Measurements from ENCODE around the gene KANK4.

KANK4 gene

GRCh38 chr1:62212411-62212810 is 106.8 kb downstream of the KANK4 start:
- no peak for DNase-seq (ENCODE audit: low read depth in 2 of 3, low spot score in 2 of 3)

DNA sequence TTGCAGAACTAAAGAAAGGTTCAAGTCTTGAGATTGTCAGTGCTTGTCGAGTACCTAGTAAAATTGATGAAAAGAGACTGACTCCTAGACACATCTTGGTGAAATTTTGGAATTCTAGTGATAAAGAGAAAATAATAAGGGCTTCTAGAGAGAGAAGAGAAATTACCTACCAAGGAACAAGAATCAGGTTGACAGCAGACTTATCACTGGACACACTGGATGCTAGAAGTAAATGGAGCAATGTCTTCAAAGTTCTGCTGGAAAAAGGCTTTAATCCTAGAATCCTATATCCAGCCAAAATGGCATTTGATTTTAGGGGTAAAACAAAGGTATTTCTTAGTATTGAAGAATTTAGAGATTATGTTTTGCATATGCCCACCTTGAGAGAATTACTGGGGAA is 108.3 kb downstream of the KANK4 start:
- DNase-seq (ENCODE audit: low read depth in 2 of 3, low spot score in 2 of 3), result no peak

DNA sequence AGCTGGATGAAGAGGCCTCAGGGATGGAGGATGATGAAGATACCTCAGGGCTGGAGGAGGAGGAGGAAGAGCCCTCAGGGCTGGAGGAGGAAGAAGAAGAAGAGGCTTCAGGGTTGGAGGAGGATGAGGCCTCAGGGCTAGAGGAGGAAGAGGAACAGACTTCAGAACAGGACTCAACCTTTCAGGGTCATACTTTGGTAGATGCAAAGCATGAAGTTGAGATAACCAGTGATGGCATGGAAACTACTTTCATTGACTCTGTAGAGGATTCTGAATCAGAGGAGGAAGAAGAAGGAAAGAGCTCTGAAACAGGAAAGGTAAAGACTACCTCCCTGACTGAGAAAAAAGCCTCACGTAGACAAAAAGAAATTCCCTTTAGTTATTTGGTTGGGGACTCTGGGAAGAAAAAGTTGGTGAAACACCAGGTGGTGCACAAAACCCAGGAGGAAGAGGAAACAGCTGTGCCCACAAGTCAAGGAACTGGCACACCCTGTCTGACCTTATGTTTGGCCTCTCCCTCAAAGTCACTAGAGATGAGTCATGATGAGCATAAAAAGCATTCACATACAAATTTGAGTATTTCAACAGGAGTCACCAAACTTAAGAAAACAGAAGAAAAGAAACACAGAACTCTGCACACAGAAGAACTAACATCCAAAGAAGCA is 109.2 kb downstream of the KANK4 start:
- DNase-seq (ENCODE audit: low read depth in 2 of 3, low spot score in 2 of 3), result no peak

DNA sequence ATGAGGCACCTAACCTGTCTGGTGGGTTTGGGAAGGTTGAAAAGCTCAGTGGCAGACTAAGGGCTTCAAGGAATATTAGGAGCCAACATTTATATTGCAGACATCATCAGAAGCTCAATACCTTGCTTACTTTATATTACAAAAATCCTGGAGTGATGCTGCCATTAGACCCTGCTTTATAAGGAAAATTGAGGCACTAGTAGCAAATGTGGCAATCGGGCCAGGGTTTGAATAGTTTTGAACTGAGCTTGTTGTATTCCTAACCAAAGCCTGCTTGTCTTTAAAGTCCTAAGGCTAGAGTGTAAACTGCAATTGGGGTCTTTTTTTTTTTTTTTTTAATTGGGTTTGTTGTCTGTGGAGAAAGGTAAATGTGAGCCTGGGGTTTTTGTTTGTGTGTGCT is 110.3 kb downstream of the KANK4 start:
- DNase-seq (ENCODE audit: low read depth in 2 of 3, low spot score in 2 of 3), result no peak

DNA sequence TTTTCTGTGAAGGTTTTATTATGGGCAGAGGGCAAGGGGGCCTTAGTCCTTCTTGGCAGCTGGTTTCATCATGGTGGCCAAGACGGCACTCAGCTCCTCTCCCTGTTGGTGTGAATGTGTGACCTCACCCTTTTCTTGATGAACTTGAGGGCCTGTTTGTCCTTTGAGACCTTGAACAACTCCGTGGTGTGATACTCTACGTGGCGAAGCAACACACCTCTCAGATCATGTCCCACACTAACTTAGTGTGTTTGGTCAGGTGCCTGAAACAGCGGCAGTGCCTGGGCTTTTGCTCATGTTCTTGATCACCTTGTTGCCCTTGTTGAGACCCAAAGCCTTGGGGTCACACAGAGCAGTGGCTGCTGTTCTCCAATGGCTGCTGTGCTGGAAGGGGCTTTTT is 111.1 kb downstream of the KANK4 start:
- DNase-seq (ENCODE audit: low read depth in 2 of 3, low spot score in 2 of 3), result no peak

- no peak for DNase-seq (ENCODE audit: low read depth in 2 of 3, low spot score in 2 of 3)
Observed at GRCh38 chr1:62207187-62207586, 112.0 kb downstream of the KANK4 start.

DNA sequence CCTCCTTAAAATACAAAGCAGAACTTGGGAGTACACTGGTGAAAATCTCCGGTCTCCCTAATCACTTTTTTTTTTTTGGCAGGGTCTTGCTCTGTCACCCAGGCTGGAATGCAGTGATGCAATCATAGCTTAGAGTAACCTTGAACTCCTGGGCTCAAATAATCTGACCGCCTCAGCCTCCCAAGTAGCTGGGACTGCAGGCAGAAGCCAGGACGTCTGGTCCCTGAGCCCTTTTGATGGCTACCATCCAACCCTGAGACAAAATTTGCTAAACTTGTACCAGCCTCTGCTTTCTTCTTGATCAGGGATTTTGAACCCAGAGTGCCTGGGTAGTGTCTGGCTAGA is 120.5 kb downstream of the KANK4 start:
- DNase-seq (ENCODE audit: low read depth in 2 of 3, low spot score in 2 of 3), result no peak

GRCh38 chr1:62198069-62198780 is 121.0 kb downstream of the KANK4 start:
- no peak for DNase-seq (ENCODE audit: low read depth in 2 of 3, low spot score in 2 of 3)

GRCh38 chr1:62196086-62196690 is 123.0 kb downstream of the KANK4 start:
- no peak for DNase-seq (ENCODE audit: low read depth in 2 of 3, low spot score in 2 of 3)

DNA sequence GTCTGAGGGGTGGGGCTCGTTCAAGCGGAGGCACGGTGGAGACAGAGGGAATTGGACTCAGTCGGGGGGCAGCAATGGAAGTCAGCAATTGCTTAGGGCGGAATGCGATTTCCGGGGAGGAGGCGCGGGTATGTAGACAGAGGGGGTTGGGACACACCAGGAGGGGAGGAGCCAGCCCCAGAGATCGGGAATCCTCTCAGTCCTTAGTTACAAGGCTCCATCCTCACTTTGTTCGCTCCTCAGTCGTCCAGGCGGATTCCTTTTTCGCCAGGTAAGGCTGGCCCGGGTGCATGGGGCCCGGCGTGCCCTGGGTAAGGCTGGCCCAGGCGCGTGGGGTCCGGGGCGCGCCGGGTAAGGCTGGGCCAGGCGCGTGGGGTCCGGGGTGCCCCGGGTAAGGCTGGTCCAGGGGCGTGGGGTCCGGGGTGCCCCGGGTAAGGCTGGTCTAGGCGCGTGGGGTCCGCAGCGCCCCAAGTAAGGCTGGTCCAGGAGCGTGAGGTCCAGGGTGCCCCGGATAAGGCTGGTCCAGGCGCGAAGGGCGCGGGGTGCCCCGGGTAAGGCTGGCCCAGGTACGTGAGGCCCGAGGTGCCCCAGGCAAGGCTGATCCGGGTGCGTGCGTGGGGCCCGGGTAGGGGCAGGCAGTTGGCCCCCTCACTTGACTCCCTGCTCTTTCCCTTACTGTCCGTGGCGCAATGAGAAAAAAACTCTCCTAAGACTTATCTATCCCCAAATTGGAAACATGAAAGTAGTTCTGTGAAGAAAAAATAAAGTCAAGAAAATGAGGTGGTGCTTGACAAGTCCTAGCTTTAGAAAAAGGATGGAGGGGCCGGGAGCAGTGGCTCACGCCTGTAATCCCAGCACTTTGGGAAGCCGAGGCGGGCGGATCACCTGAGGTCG is 124.3 kb downstream of the KANK4 start, which contains the start of gene L1TD1:
L1TD1 (plus strand) TSS at position 199 of the 894 bp plus-strand sequence. CDS start 11,780 bp downstream, outside the sequence.
- no peak for DNase-seq (ENCODE audit: low read depth in 2 of 3, low spot score in 2 of 3)

GRCh38 chr1:62188111-62188510 is 131.1 kb downstream of the KANK4 start:
- no peak for DNase-seq (ENCODE audit: low read depth in 2 of 3, low spot score in 2 of 3)

DNA sequence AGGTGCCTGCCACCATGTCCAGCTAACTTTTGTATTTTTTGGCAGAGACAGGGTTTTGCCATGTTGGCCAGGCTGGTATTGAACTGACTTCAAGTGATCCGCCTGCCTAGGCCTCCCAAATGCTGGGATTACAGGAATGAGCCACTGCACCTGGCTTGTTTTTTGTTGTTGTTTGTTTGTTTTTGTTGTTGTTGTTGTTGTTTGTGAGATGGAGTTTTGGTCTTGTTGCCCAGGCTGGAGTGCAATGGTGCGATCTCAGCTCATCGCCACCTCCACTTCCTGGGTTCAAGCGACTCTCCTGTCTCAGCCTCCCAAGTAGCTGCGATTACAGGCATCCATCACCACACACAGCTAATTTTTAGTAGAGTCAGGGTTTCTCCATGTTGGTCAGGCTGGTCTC is 131.7 kb downstream of the KANK4 start:
- DNase-seq (ENCODE audit: low read depth in 2 of 3, low spot score in 2 of 3), result no peak
